ENCODE data around the gene NF2.

Gene NF2

GRCh38 chr22:29712119-29712518 is 108.7 kb downstream of the NF2 start:
- H3K36me3 ChIP-seq (ENCODE audit: control insufficient read depth, low read length) = no peaks in the 10 kb centered on the region
- H3F3A ChIP-seq (ENCODE audit: control insufficient read depth, insufficient read depth) = no peaks in the 10 kb centered on the region
- no peaks in the 10 kb centered on the region for H3K4me1 ChIP-seq (ENCODE audit: control insufficient read depth, low read length)
- no peaks in the 10 kb centered on the region; the same call in 1 of the 2 replicates for H4K20me1 ChIP-seq (ENCODE audit: control insufficient read depth, insufficient read depth, low read depth, low read length)
- H3K27ac ChIP-seq (ENCODE audit: low read depth, low read length) = no peak overlapping the region
- no peaks in the 10 kb centered on the region for H3K27me3 ChIP-seq (ENCODE audit: control insufficient read depth, low read length)
- no peak for TF ChIP-seq EZH2phosphoT487 (IDR thresholded peaks at IDR 0.05; ENCODE audit: borderline replicate concordance, low read length)
- TF ChIP-seq CTCF (IDR thresholded peaks at IDR 0.05; ENCODE audit: low read depth, low read length, poor library complexity, severe bottlenecking) = no peak
- no peak overlapping the region for H3K4me3 ChIP-seq (ENCODE audit: low read length)
- no peaks in the 10 kb centered on the region for H3K9me2 ChIP-seq (replicated peaks; ENCODE audit: control insufficient read depth, low read length)
- H3K4me2 ChIP-seq (ENCODE audit: low read length) = no peak overlapping the region
- no peaks in the 10 kb centered on the region for H3K79me2 ChIP-seq (ENCODE audit: control insufficient read depth, low read length)
- H3K9me3 ChIP-seq (ENCODE audit: control insufficient read depth, insufficient read depth, low read length) = no peaks in the 10 kb centered on the region

- no peak for TF ChIP-seq CTCF (IDR thresholded peaks at IDR 0.05; ENCODE audit: low read depth, low read length, poor library complexity, severe bottlenecking)
- no peak for TF ChIP-seq EZH2phosphoT487 (IDR thresholded peaks at IDR 0.05; ENCODE audit: borderline replicate concordance, low read length)
- no peaks in the 10 kb centered on the region for H3K36me3 ChIP-seq (ENCODE audit: control insufficient read depth, low read length)
- no peaks in the 10 kb centered on the region for H3K27me3 ChIP-seq (ENCODE audit: control insufficient read depth, low read length)
- H3F3A ChIP-seq (ENCODE audit: control insufficient read depth, insufficient read depth) = no peaks in the 10 kb centered on the region
- no peaks in the 10 kb centered on the region for H3K9me3 ChIP-seq (ENCODE audit: control insufficient read depth, insufficient read depth, low read length)
- no peak overlapping the region for H3K4me3 ChIP-seq (ENCODE audit: low read length)
- H3K4me1 ChIP-seq (ENCODE audit: control insufficient read depth, low read length) = no peaks in the 10 kb centered on the region
- H3K9me2 ChIP-seq (replicated peaks; ENCODE audit: control insufficient read depth, low read length) = no peaks in the 10 kb centered on the region
- H4K20me1 ChIP-seq (ENCODE audit: control insufficient read depth, insufficient read depth, low read depth, low read length) = no peaks in the 10 kb centered on the region; the same call in 1 of the 2 replicates
- no peak overlapping the region for H3K27ac ChIP-seq (ENCODE audit: low read depth, low read length)
- no peaks in the 10 kb centered on the region for H3K79me2 ChIP-seq (ENCODE audit: control insufficient read depth, low read length)
- H3K4me2 ChIP-seq (ENCODE audit: low read length) = no peak overlapping the region
Observed at GRCh38 chr22:29713156-29713727, 109.8 kb downstream of the NF2 start.

GRCh38 chr22:29715240-29715639 is 111.8 kb downstream of the NF2 start:
- Histone ChIP-seq H3K9me3 (ENCODE audit: control insufficient read depth, insufficient read depth, low read length) (no peaks in the 10 kb centered on the region), H3K27ac (ENCODE audit: low read depth, low read length) (no peak overlapping the region), H3K27me3 (ENCODE audit: control insufficient read depth, low read length) (peaks cover 3% of the 10 kb centered on the region; the same call in 1 of the 2 replicates), H3K4me2 (ENCODE audit: low read length) (no peak overlapping the region), H3K9me2 (replicated peaks; ENCODE audit: control insufficient read depth, low read length) (no peaks in the 10 kb centered on the region), H3K79me2 (ENCODE audit: control insufficient read depth, low read length) (no peaks in the 10 kb centered on the region), H3K36me3 (ENCODE audit: control insufficient read depth, low read length) (no peaks in the 10 kb centered on the region), H3K4me3 (ENCODE audit: low read length) (no peak overlapping the region), H3K4me1 (ENCODE audit: control insufficient read depth, low read length) (no peaks in the 10 kb centered on the region), H3F3A (ENCODE audit: control insufficient read depth, insufficient read depth) (no peaks in the 10 kb centered on the region), H4K20me1 (ENCODE audit: control insufficient read depth, insufficient read depth, low read depth, low read length) (no peaks in the 10 kb centered on the region; the same call in 1 of the 2 replicates)
- TF ChIP-seq CTCF (IDR thresholded peaks at IDR 0.05; ENCODE audit: low read depth, low read length, poor library complexity, severe bottlenecking) = no peak
- TF ChIP-seq EZH2phosphoT487 (IDR thresholded peaks at IDR 0.05; ENCODE audit: borderline replicate concordance, low read length) = no peak
